Endometrium (tissue), 2 donors: ENCODE measurements around the gene TTC33.
A peak's percentile ranks its signal among the peaks of the same experiment; 100 is the strongest.
"Not testable (repeated sequence)": the region's sequence is repeated elsewhere in the genome, so short reads cannot be mapped to it uniquely, and the experiment has no call there.

Source experiments
- FAIRE-seq: peaks from 2 replicates; lab custom pipeline; 2012; peaks lifted over from hg19 to GRCh38; lab: Jason Lieb, UNC
- donor health status: control.
- donor health status: control.

TTC33 gene

DNA sequence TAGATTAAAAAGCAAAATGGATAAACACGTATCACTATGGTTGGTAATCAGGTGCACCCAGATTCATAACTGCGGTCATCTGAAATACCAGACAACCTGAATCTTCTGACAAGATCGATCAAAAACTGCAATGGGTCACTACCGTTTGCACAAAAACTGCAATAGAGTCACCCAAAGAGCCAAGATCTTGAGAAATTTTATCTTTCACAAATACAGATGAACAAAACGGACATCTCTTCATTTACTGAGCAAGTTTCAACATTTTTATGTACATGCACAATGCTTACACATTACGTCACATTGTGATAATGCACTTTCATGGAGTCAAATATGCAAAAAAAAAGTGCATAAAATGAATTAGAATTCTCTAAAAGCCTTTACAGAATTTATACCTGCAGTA is 23.8 kb upstream of the TTC33 start:
- FAIRE-seq: no peak

DNA sequence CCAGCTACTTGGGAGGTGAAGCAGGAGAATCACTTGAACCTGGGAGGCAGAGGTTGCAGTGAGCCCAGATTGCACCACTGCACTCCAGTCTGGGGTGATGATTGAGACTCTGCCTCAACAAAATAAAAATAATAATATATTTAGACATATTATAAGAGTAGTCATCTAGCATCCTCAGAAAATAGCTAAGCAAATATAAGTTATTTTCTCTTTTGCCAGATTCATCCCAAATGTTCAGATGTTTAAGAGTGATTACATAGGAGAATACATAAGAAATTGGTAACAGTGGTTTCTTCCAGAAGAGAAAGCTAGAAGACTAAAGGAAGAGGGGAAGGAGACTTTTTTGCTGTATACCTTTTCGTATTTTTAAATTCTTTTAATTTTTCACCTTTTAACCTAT is 22.4 kb upstream of the TTC33 start:
- no peak for FAIRE-seq

- FAIRE-seq: no peak
These were observed 20.9 kb upstream of the TTC33 start for GRCh38 chr5:40776658-40776977.

DNA sequence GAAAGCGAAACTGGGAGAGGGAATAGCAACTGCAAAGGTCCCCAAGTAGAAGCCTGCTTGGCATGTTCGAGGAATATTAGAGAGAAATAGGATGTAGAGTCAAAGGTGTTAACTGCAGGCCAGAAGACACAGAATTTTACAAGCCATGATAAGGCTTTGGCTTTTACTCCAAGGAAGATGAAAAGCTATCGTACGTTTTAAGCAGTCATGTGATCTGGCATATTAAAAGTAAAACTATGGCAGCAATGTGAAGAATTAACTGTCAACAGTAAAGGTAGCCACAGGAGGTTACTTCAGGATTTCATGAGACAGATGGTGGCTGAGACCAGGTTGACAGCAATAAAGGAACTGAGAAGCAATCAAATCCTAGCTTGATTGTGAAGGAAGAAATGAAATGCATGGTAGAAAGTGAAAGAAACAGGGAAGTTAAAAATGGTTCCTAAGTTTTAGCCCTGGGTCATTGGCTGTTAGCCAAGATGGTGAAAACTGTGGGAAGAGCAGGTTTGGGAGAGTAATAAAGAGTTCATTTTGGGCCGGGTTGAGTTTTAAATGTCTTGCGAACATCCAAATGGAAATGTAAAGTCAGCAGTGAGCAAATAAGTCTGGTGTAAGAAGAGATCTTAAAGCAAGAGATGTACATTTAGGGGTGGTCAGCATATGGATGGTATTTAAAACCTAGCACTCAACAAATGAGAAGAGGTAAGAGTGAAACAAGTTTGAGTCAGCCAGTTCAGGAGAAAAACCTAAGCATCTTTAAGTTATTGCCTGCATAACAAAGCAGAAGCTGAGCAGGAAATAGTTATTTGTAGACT is 20.3 kb upstream of the TTC33 start:
- no peak for FAIRE-seq

DNA sequence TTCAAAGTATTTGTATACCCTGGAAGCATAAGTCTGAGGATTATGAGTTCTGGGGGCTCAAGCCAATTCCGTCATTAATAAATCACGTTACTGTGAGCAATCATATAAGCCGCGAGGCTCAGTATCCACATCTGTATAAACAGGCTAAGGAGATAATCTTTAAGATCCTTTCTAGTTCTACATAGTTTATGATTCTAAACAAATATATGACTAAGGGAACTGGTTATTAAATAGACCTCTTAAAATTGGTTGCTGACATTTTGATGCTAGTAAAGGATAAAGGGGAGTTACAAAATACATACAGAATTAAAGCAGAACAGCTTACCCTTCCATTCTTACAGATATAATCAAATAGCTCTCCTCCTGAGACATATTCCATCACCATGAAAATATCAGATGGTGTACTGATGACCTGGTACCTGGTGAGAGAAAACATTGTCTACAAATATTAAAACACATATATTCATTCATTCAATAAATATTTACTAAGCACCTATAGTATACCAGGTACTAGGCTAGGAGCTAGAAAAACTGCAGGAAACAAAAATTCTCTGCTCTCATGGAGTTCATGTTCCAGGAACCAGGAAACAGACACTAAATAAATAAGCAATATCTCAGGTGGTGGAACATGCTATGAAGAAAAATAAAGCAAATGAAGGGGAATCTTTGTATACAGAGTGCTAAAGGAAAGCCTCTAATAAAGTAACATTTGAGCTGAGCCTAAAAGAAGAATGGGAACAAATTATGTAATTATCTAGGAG is 19.5 kb upstream of the TTC33 start:
- FAIRE-seq: no peak

DNA sequence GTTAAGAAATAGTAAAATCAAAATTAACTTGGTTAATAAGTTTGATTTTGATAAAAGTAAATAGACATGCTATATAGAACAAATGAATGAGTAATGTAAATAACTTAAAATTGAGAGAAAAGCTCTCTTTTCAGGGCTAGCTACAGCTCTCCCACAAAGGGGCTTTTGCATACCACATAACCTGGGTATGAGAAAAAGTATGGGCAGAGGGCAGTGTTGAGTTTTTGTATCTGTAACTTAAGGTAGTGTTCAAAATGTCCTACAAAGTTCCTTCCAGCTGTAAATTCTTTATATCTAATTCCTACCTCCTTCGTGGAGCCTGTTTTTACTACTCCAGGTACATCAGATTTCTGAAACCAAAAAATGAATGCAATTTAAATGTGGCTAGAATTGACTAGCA is 18.9 kb upstream of the TTC33 start:
- no peak for FAIRE-seq

GRCh38 chr5:40770764-40771163 is 15.0 kb upstream of the TTC33 start:
- peak; percentile 45 for FAIRE-seq

GRCh38 chr5:40762705-40763104 is 6.9 kb upstream of the TTC33 start:
- FAIRE-seq: no peak

DNA sequence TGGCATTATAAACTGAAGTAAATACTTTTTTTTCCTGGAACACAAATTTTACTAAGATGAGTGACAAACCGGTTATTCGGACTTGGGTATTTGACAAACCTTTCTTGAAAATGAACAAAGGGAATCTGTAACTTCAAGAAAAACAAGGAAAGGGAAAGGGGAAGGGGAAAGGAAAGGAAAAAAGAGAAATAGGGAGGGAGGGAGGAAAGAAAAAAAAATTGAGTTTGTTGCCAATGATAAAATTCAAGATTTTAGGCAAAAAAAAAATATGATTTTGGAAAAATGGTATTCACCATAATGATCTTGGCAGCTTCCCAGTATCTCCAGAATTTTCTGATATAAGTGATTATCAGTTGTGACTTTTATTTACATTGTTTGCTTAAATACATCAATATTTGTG is 1.6 kb upstream of the TTC33 start:
- no peak for FAIRE-seq

GRCh38 chr5:40755093-40755406 is 711 bp downstream of the TTC33 start:
- peak; percentile 70 for FAIRE-seq

DNA sequence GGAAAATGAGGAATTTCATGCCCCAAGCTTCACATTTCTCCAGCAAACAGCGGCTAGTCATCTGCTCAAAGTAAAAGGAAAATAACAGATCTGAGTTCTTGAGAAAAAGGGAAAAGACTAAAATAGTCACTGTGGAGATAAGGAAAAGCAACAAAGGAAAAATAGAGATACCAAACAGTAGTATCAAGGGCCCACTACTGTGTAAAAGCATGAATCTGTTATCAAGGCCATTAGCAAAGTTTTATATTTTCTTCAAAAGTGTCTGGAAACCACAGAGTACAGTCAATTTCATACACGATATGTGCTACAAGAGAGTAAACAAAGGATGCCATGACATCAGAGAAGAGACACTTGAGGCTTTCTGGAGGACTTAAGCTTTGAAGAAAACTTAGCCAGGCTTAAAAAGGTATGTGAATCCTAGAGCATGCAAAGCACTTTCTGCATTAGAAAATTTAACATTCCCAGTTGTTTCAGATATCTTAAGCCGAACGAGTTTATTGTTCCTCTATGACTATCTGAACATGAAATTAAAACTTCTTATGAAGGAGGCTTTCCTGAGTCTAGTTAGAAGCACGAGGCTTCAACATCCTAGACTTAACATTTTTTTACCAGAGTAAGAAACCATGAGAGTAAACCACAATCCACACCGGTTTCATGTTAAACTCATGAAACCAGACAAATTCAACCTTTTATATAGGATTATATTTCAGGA is 1.2 kb downstream of the TTC33 start:
- FAIRE-seq: no peak

DNA sequence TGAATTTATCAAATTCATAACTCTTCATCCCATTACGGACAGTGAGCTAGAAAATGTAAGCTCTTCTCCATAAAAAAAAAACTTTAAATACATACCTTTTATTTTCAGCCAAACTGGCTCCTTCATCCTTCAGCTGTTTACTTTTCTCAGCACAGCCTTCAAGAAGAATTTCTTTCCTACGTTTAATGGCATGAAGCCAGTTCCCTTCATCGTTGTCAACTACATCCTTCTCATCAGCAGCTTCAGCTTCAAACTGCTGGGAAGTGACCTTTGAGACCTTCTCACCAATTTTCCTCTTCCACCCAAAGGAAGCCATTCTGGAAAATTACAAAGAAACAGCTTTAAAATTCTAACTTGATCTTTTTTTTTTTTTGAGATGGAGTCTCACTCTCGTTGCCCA is 9.1 kb downstream of the TTC33 start:
- FAIRE-seq: no peak

- no peak for FAIRE-seq
These were observed 12.0 kb downstream of the TTC33 start for GRCh38 chr5:40743771-40744170.

- peak; percentile 31 for FAIRE-seq
These were observed 17.3 kb downstream of the TTC33 start for GRCh38 chr5:40738502-40738901.

DNA sequence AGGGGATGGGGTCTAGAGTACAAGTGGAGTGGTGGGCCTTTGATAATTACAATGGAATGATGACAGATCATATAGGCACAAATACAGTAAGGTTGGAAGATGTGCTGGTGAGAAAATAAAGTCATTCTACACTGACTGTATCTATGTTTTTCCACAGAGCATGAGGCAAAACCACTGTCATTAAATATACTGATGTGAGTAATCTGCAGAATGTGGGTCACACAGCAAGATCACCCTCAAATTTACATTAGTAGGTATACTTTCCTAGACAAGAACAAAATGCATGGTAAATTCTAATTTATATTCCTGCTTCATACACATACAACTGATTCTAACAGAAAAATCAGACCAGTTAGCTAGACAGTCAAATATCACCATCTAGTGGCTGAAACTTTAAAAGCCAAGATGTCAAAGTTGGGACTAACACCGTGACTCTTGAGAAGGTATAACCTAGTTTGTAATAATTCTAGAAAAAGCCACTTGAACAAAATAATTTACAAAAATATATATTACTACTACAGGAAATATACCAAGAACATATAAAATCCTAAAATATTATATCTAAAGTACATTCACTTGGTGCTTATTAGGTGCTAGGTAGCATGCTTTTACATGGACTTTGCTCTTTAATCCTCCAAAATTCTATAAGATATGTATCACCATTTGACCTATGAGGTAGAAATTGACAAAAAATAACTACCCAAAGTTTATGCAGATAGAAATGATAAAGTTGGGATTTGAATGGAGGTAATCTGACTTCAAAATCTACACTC is 19.5 kb downstream of the TTC33 start:
- peak; percentile 85 for FAIRE-seq

GRCh38 chr5:40735609-40736008 is 20.2 kb downstream of the TTC33 start:
- FAIRE-seq: no peak

GRCh38 chr5:40734986-40735385 is 20.8 kb downstream of the TTC33 start:
- no peak for FAIRE-seq

GRCh38 chr5:40733879-40734563 is 21.7 kb downstream of the TTC33 start:
- no peak for FAIRE-seq

GRCh38 chr5:40733434-40733833 is 22.3 kb downstream of the TTC33 start:
- no peak for FAIRE-seq

DNA sequence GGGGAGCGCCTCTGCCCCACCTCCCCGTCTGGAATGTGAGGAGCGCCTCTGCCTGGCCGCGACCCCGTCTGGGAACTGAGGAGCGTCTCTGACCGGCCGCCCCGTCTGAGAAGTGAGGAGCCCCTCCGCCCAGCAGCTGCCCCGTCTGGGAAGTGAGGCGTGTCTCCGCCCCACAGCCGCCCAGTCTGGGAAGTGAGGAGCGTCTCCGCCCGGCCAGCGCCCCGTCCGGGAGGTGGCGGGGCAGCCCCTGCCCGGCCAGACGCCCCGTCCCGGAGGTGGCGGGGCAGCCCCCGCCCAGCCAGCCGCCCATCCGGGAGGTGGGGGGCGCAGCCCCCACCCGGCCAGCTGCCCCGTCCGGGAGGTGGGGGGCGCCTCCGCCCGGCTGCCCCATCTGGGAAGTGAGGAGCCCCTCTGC is 33.3 kb downstream of the TTC33 start:
- not testable (repeated sequence) for FAIRE-seq

DNA sequence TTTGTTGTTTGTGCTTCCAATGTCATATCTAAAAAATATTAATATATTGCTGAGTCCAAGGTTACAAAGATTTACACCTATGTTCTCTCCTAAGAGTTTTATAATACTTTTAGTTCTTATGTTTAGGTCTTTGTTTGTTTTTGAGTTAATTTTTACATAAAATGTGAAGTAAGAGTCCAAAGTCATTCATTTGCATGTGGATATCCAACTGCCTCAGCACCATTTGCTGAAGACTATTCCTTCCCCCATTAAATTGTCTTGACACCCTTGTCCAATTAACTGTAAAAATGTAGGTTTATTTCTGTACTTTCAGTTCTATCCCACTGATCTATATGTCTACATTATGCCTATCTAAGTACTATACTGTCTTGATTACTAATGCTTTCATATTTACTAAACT is 35.7 kb downstream of the TTC33 start:
- no peak for FAIRE-seq

DNA sequence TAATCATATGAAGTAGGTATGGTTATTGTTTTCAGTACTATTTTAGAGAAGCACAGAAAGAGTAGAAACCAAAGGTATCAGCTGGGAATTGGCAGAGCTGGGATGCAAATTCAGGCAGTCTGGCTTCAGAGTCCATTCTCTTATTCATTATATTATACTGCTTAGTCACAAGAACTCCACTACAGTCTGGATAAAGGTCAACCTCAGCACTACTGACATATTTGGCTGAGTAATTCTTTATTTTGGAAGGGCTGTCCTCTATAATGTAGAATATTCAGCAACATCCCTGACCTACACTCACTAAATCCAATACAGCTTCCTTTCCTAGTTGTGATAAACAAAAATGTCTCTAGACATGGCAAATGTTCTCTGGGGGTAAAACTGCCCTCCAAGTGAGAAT is 38.5 kb downstream of the TTC33 start:
- no peak for FAIRE-seq
